ENCODE results near the gene UBQLN3. TPM values are rescaled to one million over a fixed set of nuclear protein-coding genes. Genes with fewer than 3 reads are reported as not detected.

The UBQLN3 gene
- total RNA-seq, 1 donor from 2014 or later = not detected

GRCh38 chr11:5488798-5489399 lies 20.9 kb downstream of the UBQLN3 start:
- Histone ChIP-seq H3K36me3 (ENCODE audit: control insufficient read depth, insufficient read depth, low read length) (no peaks in the 10 kb centered on the region), H3K27me3 (ENCODE audit: control insufficient read depth, insufficient read depth, low read length) (no peaks in the 10 kb centered on the region), H3K4me3 (ENCODE audit: low read depth, low read length) (no peak overlapping the region)
- DNase-seq (ENCODE audit: low read depth) = no peak
- TF ChIP-seq CTCF (IDR thresholded peaks at IDR 0.05; ENCODE audit: insufficient read depth, low read length, poor library complexity, severe bottlenecking) = no peak

- Histone ChIP-seq H3K36me3 (ENCODE audit: control insufficient read depth, insufficient read depth, low read length) (no peaks in the 10 kb centered on the region), H3K27me3 (ENCODE audit: control insufficient read depth, insufficient read depth, low read length) (no peaks in the 10 kb centered on the region), H3K4me3 (ENCODE audit: low read depth, low read length) (no peak within 1 kb of the TSS)
- no peak for DNase-seq (ENCODE audit: low read depth)
- no peak for TF ChIP-seq CTCF (IDR thresholded peaks at IDR 0.05; ENCODE audit: insufficient read depth, low read length, poor library complexity, severe bottlenecking)
These were observed 21.4 kb downstream of the UBQLN3 start, which contains the start of gene OR52D1 for GRCh38 chr11:5488385-5488784. Gene OR52D1 (plus strand): TSS chr11:5488685. CDS start chr11:5488707, 22 bp downstream.

GRCh38 chr11:5486421-5486820 lies 23.3 kb downstream of the UBQLN3 start:
- TF ChIP-seq CTCF (IDR thresholded peaks at IDR 0.05; ENCODE audit: insufficient read depth, low read length, poor library complexity, severe bottlenecking) = no peak
- no peak for DNase-seq (ENCODE audit: low read depth)
- no peaks in the 10 kb centered on the region for H3K27me3 ChIP-seq (ENCODE audit: control insufficient read depth, insufficient read depth, low read length)
- no peaks in the 10 kb centered on the region for H3K36me3 ChIP-seq (ENCODE audit: control insufficient read depth, insufficient read depth, low read length)
- H3K4me3 ChIP-seq (ENCODE audit: low read depth, low read length) = no peak overlapping the region

GRCh38 chr11:5486003-5486402 lies 23.8 kb downstream of the UBQLN3 start:
- Histone ChIP-seq H3K4me3 (ENCODE audit: low read depth, low read length) (no peak overlapping the region), H3K36me3 (ENCODE audit: control insufficient read depth, insufficient read depth, low read length) (no peaks in the 10 kb centered on the region), H3K27me3 (ENCODE audit: control insufficient read depth, insufficient read depth, low read length) (no peaks in the 10 kb centered on the region)
- TF ChIP-seq CTCF (IDR thresholded peaks at IDR 0.05; ENCODE audit: insufficient read depth, low read length, poor library complexity, severe bottlenecking) = no peak
- DNase-seq (ENCODE audit: low read depth) = no peak

- TF ChIP-seq CTCF (IDR thresholded peaks at IDR 0.05; ENCODE audit: insufficient read depth, low read length, poor library complexity, severe bottlenecking) = peak; percentile 78
These were observed 33.5 kb downstream of the UBQLN3 start for GRCh38 chr11:5476186-5476819.

More at GRCh38 chr11:5476186-5476819, 33.5 kb downstream of the UBQLN3 start:
- H3K36me3 ChIP-seq (ENCODE audit: control insufficient read depth, insufficient read depth, low read length) = no peaks in the 10 kb centered on the region
- H3K4me3 ChIP-seq (ENCODE audit: low read depth, low read length) = no peak overlapping the region
- peak; percentile 2 for DNase-seq (ENCODE audit: low read depth)
- H3K27me3 ChIP-seq (ENCODE audit: control insufficient read depth, insufficient read depth, low read length) = no peaks in the 10 kb centered on the region
